K562 (cell line): Measurements from ENCODE around the gene CFAP54. TPM values are rescaled to one million over a fixed set of nuclear protein-coding genes. Genes with fewer than 3 reads are reported as not detected.

Experiments
- ATAC-seq: fragments of 200-7000 bp; cut with Tn5 transposase; 3 replicates; pipeline ENCODE4 v1.9.1; 2020; ENCODE audit warnings: moderate library complexity
- BruUV-seq: library from RNA; stranded (reverse); fragments of 400-500 nt; replicated peaks from 2 replicates; lab custom pipeline; 2021; lab: Mats Ljungman, UMichigan
- CTCF ChIA-PET: fragments of 300-600 bp; formaldehyde crosslinking; extraction: SDS; loops from one replicate; lab custom pipeline; 2021; ENCODE audit warnings: low intra/inter-chr PET ratio; lab: Yijun Ruan, JAX
- POLR2A ChIA-PET: fragments of 300-600, 350-650 bp; sonication (Branson Sonifier 250); formaldehyde crosslinking; extraction: SDS; loops from one replicate; lab custom pipeline; 2021; ENCODE audit warnings: antibody characterized with exemption, inconsistent platforms; lab: Yijun Ruan, JAX
- DNase-seq, 4 experiments: peaks; one replicate each; pipeline versions ENCODE4 v3.0.0 to v3.0.0-alpha.2; 2011 to 2018; ENCODE audit warnings: low spot score in 3 of 4, mixed read lengths in 3 of 4; ENCODE audit errors: extremely low read depth in 1 of 4
- FAIRE-seq: peaks from 2 replicates; lab custom pipeline; 2011; peaks lifted over from hg19 to GRCh38; lab: Jason Lieb, UNC
- H2AFZ ChIP-seq: 2 replicates; pipeline ENCODE4 v1.6.0; 2011; ENCODE audit warnings: low read depth, low read length, control low read depth, inconsistent platforms
- H3K27ac ChIP-seq: fragments of 200-600 bp; 3 replicates; pipeline ENCODE4 v1.8.0; 2011; ENCODE audit warnings: low read depth, mild to moderate bottlenecking, control low read depth, inconsistent platforms, low read length, moderate library complexity, mixed read lengths; ENCODE audit errors: extremely low read depth
- H3K27me3 ChIP-seq, 2 experiments: fragments of 300-600 bp in 1 of 2; 2 replicates in 1 of 2; 3 replicates in 1 of 2; pipeline versions ENCODE4 v1.6.0 to v1.8.0; 2011; ENCODE audit warnings: inconsistent platforms in 2 of 2, low read length in 2 of 2, mild to moderate bottlenecking in 1 of 2, mixed read lengths in 1 of 2, moderate library complexity in 1 of 2; ENCODE audit not compliant: control insufficient read depth in 2 of 2, insufficient read depth in 2 of 2
- H3K36me3 ChIP-seq: fragments of 300-600 bp; 3 replicates; pipeline ENCODE4 v1.8.0; 2011; ENCODE audit warnings: mild to moderate bottlenecking, low read length, inconsistent platforms; ENCODE audit not compliant: control insufficient read depth, insufficient read depth
- H3K4me1 ChIP-seq, 2 experiments: fragments of 200-600 bp in 1 of 2; replicated peaks in 1 of 2; 2 replicates in 1 of 2; 3 replicates in 1 of 2; pipeline versions ENCODE4 v1.5.1 to v1.8.0; 2011; ENCODE audit warnings: inconsistent platforms in 2 of 2, low read length in 2 of 2, mild to moderate bottlenecking in 1 of 2, mixed read lengths in 1 of 2, moderate library complexity in 1 of 2; ENCODE audit not compliant: control insufficient read depth in 2 of 2, insufficient read depth in 2 of 2
- H3K4me2 ChIP-seq: 2 replicates; pipeline ENCODE4 v1.6.1; 2011; ENCODE audit warnings: low read length, control low read depth, inconsistent platforms, mixed read lengths; ENCODE audit not compliant: insufficient read depth
- H3K4me3 ChIP-seq: fragments of 200-600 bp; sonication (generic), shearing (Covaris generic); 2 replicates; pipeline ENCODE4 v1.5.1; 2016; ENCODE audit warnings: control low read depth, inconsistent platforms
- H3K79me2 ChIP-seq: fragments of 200-600 bp; 3 replicates; pipeline ENCODE4 v1.8.0; 2011; ENCODE audit warnings: low read length, inconsistent platforms; ENCODE audit not compliant: control insufficient read depth, insufficient read depth
- H3K9ac ChIP-seq, 2 experiments: 2 replicates each; pipeline versions ENCODE4 v1.6.0 to v1.6.1; 2011; ENCODE audit warnings: low read depth in 2 of 2, low read length in 2 of 2, control low read depth in 1 of 2, inconsistent platforms in 1 of 2, mild to moderate bottlenecking in 1 of 2, mixed read lengths in 1 of 2; ENCODE audit not compliant: insufficient read depth in 1 of 2
- H3K9me1 ChIP-seq: one replicate; pipeline ENCODE4 v1.6.0; 2011; ENCODE audit warnings: inconsistent platforms, mild to moderate bottlenecking, low read length, moderate library complexity; ENCODE audit not compliant: control insufficient read depth, insufficient read depth
- H3K9me3 ChIP-seq: replicated peaks from 2 replicates; pipeline ENCODE4 v1.5.1; 2011; ENCODE audit warnings: low read depth, low read length, inconsistent platforms; ENCODE audit not compliant: control insufficient read depth, insufficient read depth
- H4K20me1 ChIP-seq: replicated peaks from 2 replicates; pipeline ENCODE4 v1.6.1; 2011; ENCODE audit warnings: low read length, inconsistent platforms, mixed read lengths; ENCODE audit not compliant: control insufficient read depth, insufficient read depth
- ARHGAP35 ChIP-seq: fragments of 450-650 bp; IDR thresholded peaks from 2 replicates; pipeline ENCODE4 v1.6.1; 2018; ENCODE audit not compliant: partially characterized antibody
- BCOR ChIP-seq: fragments of 450-650 bp; IDR thresholded peaks from 2 replicates; pipeline ENCODE4 v1.6.1; 2016
- BRCA1 ChIP-seq, 2 experiments: fragments of 450-650 bp in 1 of 2; sonication (generic) in 1 of 2; formaldehyde crosslinking in 1 of 2; IDR thresholded peaks; 2 replicates each; pipeline versions ENCODE4 v1.5.0 to v1.6.1; 2017 to 2020; ENCODE audit warnings: mild to moderate bottlenecking in 1 of 2, missing genetic modification reagents in 1 of 2
- TGIF2 ChIP-seq: sonication (generic); formaldehyde crosslinking; IDR thresholded peaks from 2 replicates; pipeline ENCODE4 v1.8.1; 2022; ENCODE audit warnings: mild to moderate bottlenecking, missing genetic modification reagents, moderate library complexity
- ZKSCAN8 ChIP-seq: fragments of 200-800 bp; sonication (Bioruptor generic); IDR thresholded peaks from 2 replicates; pipeline ENCODE4 v1.6.1; 2016; ENCODE audit warnings: missing genetic modification characterization, missing compliant biosample characterization
- ZMIZ1 ChIP-seq, 2 experiments: fragments of 150-350 bp in 1 of 2; IDR thresholded peaks; 2 replicates each; pipeline ENCODE4 v1.6.1; 2012 to 2016; ENCODE audit warnings: low read depth in 2 of 2, low read length in 2 of 2, mild to moderate bottlenecking in 1 of 2, moderate library complexity in 1 of 2
- ZNF197 ChIP-seq: fragments of 200-800 bp; sonication (Bioruptor generic); IDR thresholded peaks from 2 replicates; pipeline ENCODE4 v1.6.1; 2016; ENCODE audit warnings: low read depth, missing genetic modification characterization, missing compliant biosample characterization
- WGBS: fragments of 100-300 bp; shearing (Covaris generic); methylation state at CpG from one replicate; pipeline ENCODE4 v1.1.6; 2016; ENCODE audit warnings: low coverage, mixed read lengths; ENCODE audit not compliant: insufficient coverage; ENCODE audit errors: missing lambda C conversion rate; 5-methylcytosine and 5-hydroxymethylcytosine counted together
- in situ Hi-C: fragments of 300-500 bp; cut with MboI; formaldehyde crosslinking; loops from 4 replicates; pipeline ENCODE4 v1.15.0; 2018; ENCODE audit warnings: inconsistent platforms, mixed read lengths
- intact Hi-C: fragments of 100-400 bp; cut with micrococcal nuclease; formaldehyde crosslinking; loops from 2 replicates; pipeline ENCODE4 v1.14.2; 2022
- polyA plus RNA-seq, 8 experiments: library from polyadenylated mRNA; depleted of rRNA in 4 of 8; stranded (reverse) in 5 of 8; unstranded in 3 of 8; fragments of >200 nt; fragmentation: Nextera tagmentation in 2 of 8; fragmentation: Illumina TruSeq in 1 of 8; extraction: Ambion mirVana in 2 of 8; extraction: Trizol in 1 of 8; gene quantifications; 2 replicates each; pipeline versions ENCODE4 v1.2.1 to v1.2.3, GENCODE V29; 2011 to 2014; ENCODE audit warnings: inconsistent platforms in 1 of 8, missing spikeins in 1 of 8
- total RNA-seq, 7 experiments: library from RNA; depleted of rRNA in 6 of 7; stranded (reverse); fragments of >200 nt in 6 of 7; fragmentation: Illumina TruSeq in 2 of 7; extraction: Trizol in 2 of 7; gene quantifications; 2 replicates each; pipeline versions ENCODE4 v1.2.1 to v1.2.3, GENCODE V29; 2011 to 2021; ENCODE audit warnings: low replicate concordance in 1 of 7
- TF ChIP-seq, protein P1 (sequence below), 2 experiments: fragments of 250-450 bp in 1 of 2; fragments of 450-650 bp in 1 of 2; sonication (Bioruptor Pico) in 1 of 2; IDR thresholded peaks; 2 replicates each; pipeline versions ENCODE4 v1.6.1 to v1.8.0; 2016 to 2021; ENCODE audit warnings: mild to moderate bottlenecking in 2 of 2, moderate library complexity in 2 of 2, missing compliant biosample characterization in 1 of 2, missing genetic modification characterization in 1 of 2

Gene CFAP54
- total and polyA plus RNA-seq, 9 of the 15 experiments (the other 6 are each of a cell fraction or from before 2014, with no cell fraction given), result 0.03 to 0.23 (median 0.10) TPM; not detected in 3

- FAIRE-seq, result no peak
- intact Hi-C loops, result no loop called here
- in situ Hi-C loops, result no loop called here
Measured at GRCh38 chr12:96892104-96892503, 402.7 kb downstream of the CFAP54 start.

More at GRCh38 chr12:96892104-96892503, 402.7 kb downstream of the CFAP54 start:
- POLR2A ChIA-PET, result no interaction called here
- CTCF ChIA-PET, result no interaction called here
- Histone ChIP-seq H3K4me3 (no peak overlapping the region), H3K9me3 (no peaks in the 10 kb centered on the region), H3K4me2 (no peak overlapping the region), H3K36me3 (no peaks in the 10 kb centered on the region), H3K4me1 (no peaks in the 10 kb centered on the region; a peak in 3 of 5 replicates), H2AFZ (no peak overlapping the region), H3K79me2 (no peaks in the 10 kb centered on the region), H4K20me1 (no peaks in the 10 kb centered on the region), H3K9ac (no peak overlapping the region), H3K27me3 (no peaks in the 10 kb centered on the region), H3K27ac (no peak overlapping the region), H3K9me1 (no peaks in the 10 kb centered on the region)
- TF ChIP-seq TGIF2 (no peak), ARHGAP35 (no peak), BCOR (no peak), BRCA1 (IDR thresholded peaks at IDR 0.05) (no peak), BRCA1 (CRISPR knock-in tag; IDR thresholded peaks at IDR 0.05) (no peak), ZMIZ1 (IDR thresholded peaks at IDR 0.05; ENCODE audit: low read depth in 2 of 2, low read length in 2 of 2) (no peak), ZNF197 (no peak), ZKSCAN8 (CRISPR knock-in tag) (no peak)
- TF ChIP-seq, protein P1, sequence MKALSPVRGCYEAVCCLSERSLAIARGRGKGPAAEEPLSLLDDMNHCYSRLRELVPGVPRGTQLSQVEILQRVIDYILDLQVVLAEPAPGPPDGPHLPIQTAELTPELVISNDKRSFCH (CRISPR knock-in tag; IDR thresholded peaks at IDR 0.05), result no peak
- TF ChIP-seq, protein P1 (tag; IDR thresholded peaks at IDR 0.05), result no peak
- DNase-seq, result no peak
- no TSS peak for BruUV-seq
- ATAC-seq, result no peak
- WGBS, result 0% methylated on average over 2 of the region's 3 CpGs
